Melanocyte of skin (primary cell): Measurements from ENCODE around the gene SMAD6. TPM values are rescaled to one million over a fixed set of nuclear protein-coding genes. Genes with fewer than 3 reads are reported as not detected.

Experiments
- total RNA-seq, 2 donors: library from RNA; depleted of rRNA; stranded (reverse); fragments of >200 nt; gene quantifications; 2 replicates each; pipeline ENCODE4 v1.2.3, GENCODE V29; 2012

SMAD6 gene
- total RNA-seq: under 1 TPM; 0.33 to 0.69 TPM

DNA sequence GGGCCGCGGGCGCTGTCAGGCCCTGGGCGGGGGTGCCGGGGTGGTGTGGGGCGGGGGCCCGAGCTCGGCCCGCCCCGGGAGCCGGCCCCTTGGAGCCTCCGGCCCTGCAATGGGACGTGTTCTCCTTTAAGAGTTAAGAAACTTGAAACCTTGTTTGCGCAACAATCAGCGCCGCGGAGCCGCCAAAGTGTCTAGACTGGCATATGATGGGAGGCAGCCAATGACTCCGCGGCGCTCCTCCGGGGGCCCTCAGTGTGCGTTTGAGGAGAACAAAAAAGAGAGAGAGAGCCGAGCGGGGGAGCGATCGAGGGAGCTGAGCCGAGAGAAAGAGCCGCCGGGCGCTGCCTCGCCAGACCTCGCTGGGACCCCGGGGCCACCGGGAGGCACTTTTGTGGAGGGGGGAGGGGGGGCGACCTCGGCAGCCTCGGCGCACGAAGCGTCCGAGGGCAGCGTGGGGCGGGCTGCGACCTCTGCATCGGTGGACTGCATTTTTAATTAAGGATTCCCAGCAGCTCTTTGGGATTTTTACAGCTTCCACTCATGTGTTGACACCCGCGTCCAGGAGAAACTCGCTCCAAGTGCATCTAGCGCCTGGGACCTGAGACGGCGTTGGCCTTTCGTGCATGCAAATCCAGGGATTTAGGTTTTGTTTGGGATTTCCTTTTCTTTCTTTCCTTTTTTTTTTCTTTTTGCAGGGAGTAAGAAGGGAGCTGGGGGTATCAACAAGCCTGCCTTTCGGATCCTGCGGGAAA lies at the start of gene SMAD6:
SMAD6 (plus strand) TSS at position 202 of the 752 bp plus-strand sequence. CDS start 1,023 bp downstream, outside the sequence.

Other genes starting within 250 kb of the SMAD6 start
- gene SNAPC5, start 204.5 kb upstream of the SMAD6 start, total RNA-seq: 10 to 100 TPM; 16.0 to 17.2 TPM
- 1,000 to 10,000 TPM; 1,254 to 1,646 TPM for gene RPL4, start 197.4 kb upstream of the SMAD6 start, total RNA-seq
- gene ZWILCH, start 196.9 kb upstream of the SMAD6 start, total RNA-seq: 10 to 100 TPM; 22.0 to 39.0 TPM
- gene LCTL, start 136.2 kb upstream of the SMAD6 start, total RNA-seq: 1 to 10 TPM; 1.4 to 2.3 TPM